GM21619 (cell line): ENCODE data around the gene PRLHR.
"Not testable (repeated sequence)": the region's sequence is repeated elsewhere in the genome, so short reads cannot be mapped to it uniquely, and the experiment has no call there.

ENCODE experiments used
- ATAC-seq: cut with Tn5 transposase; IDR thresholded peaks from one replicate; pipeline ENCODE4 v1.9.1; 2021; ENCODE audit not compliant: unreplicated experiment

The PRLHR gene

GRCh38 chr10:118595598-118596425 lies at the start of gene PRLHR:
Gene PRLHR (minus strand): TSS chr10:118595648. CDS start chr10:118595244, 404 bp downstream.
- no peak for ATAC-seq

DNA sequence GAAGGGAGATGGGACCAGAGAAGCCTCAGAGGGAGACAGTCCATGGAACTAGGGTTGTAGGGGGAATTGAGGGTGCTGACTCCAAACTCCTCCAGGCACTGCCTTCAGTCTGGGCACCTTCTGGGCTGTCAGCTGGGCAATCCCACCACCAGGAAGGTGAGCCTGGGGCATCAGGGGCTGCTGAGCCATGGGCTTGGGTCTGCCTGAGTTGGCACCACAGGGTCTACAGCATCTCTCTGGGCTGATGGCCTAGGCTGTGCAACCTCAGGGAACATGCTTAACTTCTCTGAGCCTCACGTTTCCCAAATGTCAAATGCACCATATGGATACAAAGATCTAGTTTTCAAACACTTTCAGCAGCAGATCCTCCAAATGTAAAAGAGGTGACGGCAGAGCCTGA lies 46.8 kb upstream of the PRLHR start:
- no peak for ATAC-seq

DNA sequence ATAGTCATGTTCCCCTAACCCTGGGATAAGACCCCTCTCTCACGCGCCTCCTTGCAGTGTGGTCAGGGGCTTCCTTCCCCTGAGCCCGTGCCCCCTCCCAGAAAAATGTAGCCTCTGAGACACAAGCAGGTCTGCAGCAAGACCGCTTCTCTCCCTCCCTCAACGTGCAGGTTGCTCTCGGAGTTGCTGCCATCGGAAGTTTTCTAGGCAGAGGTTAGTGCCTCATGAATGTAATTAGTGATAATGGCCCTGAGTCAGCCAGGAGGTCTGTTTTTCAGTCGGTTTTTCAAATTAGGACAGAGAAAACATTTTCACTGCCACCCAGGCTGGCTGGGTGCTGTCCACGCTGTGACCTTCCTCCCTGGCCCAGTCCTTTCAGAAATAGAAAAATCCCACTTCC lies 43.2 kb upstream of the PRLHR start:
- ATAC-seq, result no peak

- ATAC-seq, result no peak
These were observed 40.4 kb upstream of the PRLHR start for GRCh38 chr10:118635674-118636402.

DNA sequence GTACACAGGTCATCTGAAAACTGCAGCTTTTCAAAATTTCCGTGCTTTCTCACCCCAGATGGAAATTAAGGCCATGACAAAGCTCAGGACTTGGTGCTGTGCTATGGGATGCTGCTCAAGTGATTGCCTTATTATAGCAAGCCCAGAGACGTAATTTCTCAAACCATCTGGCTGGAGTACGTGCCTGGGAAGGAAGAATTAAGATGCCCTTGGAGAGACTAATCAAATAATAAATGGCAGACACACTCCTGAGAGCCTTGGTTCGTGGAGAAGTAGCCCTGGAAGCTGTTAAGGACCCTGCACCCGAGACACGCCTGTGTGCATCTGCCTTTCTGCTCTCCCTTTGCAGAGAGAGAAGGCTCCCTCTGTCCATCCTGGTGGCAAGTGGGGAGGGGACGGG lies 38.3 kb upstream of the PRLHR start:
- ATAC-seq, result no peak

GRCh38 chr10:118629211-118629610 lies 33.8 kb upstream of the PRLHR start:
- ATAC-seq, result no peak

GRCh38 chr10:118628397-118628796 lies 32.9 kb upstream of the PRLHR start:
- ATAC-seq, result no peak

- ATAC-seq, result no peak
These were observed 31.5 kb upstream of the PRLHR start for GRCh38 chr10:118626953-118627352.

DNA sequence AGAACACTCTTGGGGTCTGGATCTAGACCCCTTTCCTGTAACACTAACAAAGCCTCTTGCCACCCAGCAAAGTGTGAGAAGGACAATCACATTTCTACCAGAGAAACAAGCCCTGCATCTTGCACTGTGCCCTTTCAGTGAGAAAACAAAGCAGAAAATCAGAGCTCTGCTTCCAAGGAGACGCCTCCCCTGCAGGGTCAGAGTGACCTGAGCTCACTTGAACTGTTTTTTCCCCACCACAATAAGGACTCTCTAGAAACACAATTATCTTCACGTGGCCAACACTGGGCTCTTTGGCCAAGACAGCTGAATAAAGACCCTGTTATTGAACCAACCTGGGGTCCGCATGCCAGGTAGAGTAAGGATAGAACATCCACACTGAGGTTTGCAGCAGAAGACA lies 30.1 kb upstream of the PRLHR start:
- ATAC-seq, result no peak

DNA sequence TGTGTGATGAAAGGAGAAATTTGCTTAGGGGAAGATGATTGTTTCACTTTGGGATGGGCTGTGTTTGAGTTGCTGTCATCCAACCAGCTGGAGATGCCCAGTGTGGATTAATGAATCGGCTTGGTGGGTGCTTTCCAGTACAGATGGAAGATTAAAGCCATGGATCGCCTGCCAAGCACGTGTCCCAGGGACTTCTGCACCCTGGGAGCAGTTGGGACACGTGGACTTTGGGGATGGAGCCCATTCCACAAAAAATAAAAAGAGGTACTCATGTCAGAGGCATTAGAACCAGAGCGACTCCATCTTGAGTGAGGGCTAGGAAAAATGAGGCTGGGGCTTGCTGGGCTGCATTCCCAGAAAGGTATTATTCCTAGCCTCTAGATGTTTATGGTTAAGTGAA lies 29.3 kb upstream of the PRLHR start:
- no peak for ATAC-seq

GRCh38 chr10:118621304-118621942 lies 26.0 kb upstream of the PRLHR start:
- no peak for ATAC-seq

- not testable (repeated sequence) for ATAC-seq
These were observed 18.4 kb upstream of the PRLHR start for GRCh38 chr10:118613863-118614262.

DNA sequence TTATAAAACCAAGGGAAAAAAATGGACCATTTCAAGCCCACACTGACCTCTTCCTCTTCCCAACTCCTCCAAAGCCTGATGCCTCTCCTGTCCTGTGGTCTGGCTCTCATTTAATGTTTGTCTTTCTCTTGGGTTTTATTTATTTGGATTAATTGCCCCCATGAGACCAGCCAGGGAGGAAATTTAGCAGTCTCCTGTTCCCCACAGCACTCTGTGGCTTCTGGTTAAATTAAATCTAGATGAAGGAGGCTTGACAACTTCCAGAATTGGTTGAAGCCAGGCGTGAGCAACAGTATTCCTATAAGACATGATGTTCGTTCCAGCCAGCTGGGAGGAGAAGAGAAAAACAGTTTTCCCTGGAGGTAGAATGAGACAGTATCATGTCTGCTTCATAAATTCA lies 15.1 kb upstream of the PRLHR start:
- no peak for ATAC-seq

- ATAC-seq, result no peak
These were observed 12.4 kb upstream of the PRLHR start for GRCh38 chr10:118607768-118608354.

DNA sequence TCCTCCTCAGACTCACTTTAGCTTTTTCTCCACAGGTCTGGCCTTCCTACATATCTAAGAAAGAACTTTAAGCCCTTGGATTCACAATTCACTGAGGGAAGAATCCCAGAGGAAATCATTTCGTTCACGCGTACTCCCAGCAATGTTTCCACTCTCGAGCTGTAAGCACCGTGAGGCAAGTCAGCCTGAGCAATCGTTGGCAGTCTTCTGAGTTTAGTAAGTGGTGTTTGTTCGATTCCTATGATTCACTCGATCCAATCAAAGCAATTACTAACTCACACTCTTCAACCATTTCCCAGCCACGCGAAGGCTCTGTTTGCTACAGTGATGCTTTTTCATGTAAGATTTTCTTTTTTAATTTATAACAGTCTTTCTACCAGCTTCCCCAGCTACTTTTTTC lies 10.2 kb upstream of the PRLHR start:
- ATAC-seq, result no peak

GRCh38 chr10:118596426-118597124 lies 1.1 kb upstream of the PRLHR start:
- no peak for ATAC-seq

GRCh38 chr10:118595064-118595420 lies 406 bp downstream of the PRLHR start:
- no peak for ATAC-seq

DNA sequence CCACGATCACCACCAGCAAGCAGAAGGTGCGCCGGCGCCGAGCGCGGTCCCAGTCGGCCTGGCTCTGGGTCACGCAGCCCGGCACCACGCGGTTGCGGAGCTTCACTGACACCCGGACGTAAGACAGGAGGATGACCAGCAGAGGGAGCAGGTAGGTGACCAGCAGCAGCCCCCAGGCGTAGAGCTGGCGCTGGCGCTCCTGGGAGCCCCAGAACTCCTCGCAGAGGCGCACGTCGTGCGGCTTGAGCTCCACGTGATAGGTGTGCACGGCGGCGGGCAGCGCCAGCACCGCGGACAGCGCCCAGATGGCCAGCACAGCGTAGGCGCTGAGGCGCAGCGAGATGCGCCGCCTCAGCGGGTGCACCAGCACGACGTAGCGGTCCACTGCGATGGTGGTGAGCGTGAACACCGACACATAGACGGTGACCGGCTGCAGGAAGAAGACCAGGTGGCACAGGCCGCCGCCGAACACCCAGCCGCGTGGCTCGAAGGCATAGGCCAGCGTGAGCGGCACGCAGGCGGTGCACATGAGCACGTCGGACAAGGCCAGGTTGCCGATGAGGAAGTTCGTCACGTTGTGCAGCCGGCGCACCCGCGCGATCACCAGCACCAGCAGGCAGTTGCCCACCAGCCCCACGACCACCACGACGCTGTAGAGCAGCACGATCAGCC lies 920 bp downstream of the PRLHR start:
- no peak for ATAC-seq

- no peak for ATAC-seq
These were observed 2.6 kb downstream of the PRLHR start for GRCh38 chr10:118592675-118593330.

- ATAC-seq, result no peak
These were observed 5.1 kb downstream of the PRLHR start for GRCh38 chr10:118590334-118590733.
